ENCODE measurements around the gene EIF5B.

Gene EIF5B

GRCh38 chr2:99398303-99398702 lies 61.1 kb downstream of the EIF5B start:
- Histone ChIP-seq H3K9me2 (replicated peaks; ENCODE audit: low read depth, low read length) (no peaks in the 10 kb centered on the region), H3K27me3 (ENCODE audit: insufficient read depth, low read length, poor library complexity, severe bottlenecking) (no peaks in the 10 kb centered on the region), H3K36me3 (ENCODE audit: insufficient read depth, low read length) (peaks cover 96% of the 10 kb centered on the region), H4K20me1 (ENCODE audit: insufficient read depth, low read length, poor library complexity, severe bottlenecking) (no peaks in the 10 kb centered on the region), H3K9me3 (ENCODE audit: insufficient read depth, low read depth, low read length) (no peaks in the 10 kb centered on the region), H3K4me1 (ENCODE audit: insufficient read depth, low read length, poor library complexity, severe bottlenecking) (no peaks in the 10 kb centered on the region), H3F3A (ENCODE audit: low read depth) (no peaks in the 10 kb centered on the region), H2AFZ (ENCODE audit: low read length) (no peak overlapping the region), H3K4me2 (ENCODE audit: low read depth, low read length, poor library complexity, severe bottlenecking) (no peak overlapping the region), H3K9ac (ENCODE audit: low read depth, low read length, poor library complexity, severe bottlenecking) (no peak overlapping the region), H3K79me2 (ENCODE audit: insufficient read depth, low read length) (no peaks in the 10 kb centered on the region), H3K4me3 (ENCODE audit: low read length, poor library complexity, severe bottlenecking) (no peak overlapping the region)
- TF ChIP-seq CTCF (conservative IDR thresholded peaks at IDR 0.05; ENCODE audit: low read length) (no peak), EZH2phosphoT487 (IDR thresholded peaks at IDR 0.05; ENCODE audit: borderline replicate concordance) (no peak)

GRCh38 chr2:99399063-99399462 lies 61.9 kb downstream of the EIF5B start:
- H4K20me1 ChIP-seq (ENCODE audit: insufficient read depth, low read length, poor library complexity, severe bottlenecking): no peaks in the 10 kb centered on the region
- no peak overlapping the region for H3K4me3 ChIP-seq (ENCODE audit: low read length, poor library complexity, severe bottlenecking)
- no peaks in the 10 kb centered on the region for H3K9me3 ChIP-seq (ENCODE audit: insufficient read depth, low read depth, low read length)
- H3K9ac ChIP-seq (ENCODE audit: low read depth, low read length, poor library complexity, severe bottlenecking): no peak overlapping the region
- H3K36me3 ChIP-seq (ENCODE audit: insufficient read depth, low read length): peaks cover 96% of the 10 kb centered on the region
- no peaks in the 10 kb centered on the region for H3K79me2 ChIP-seq (ENCODE audit: insufficient read depth, low read length)
- no peaks in the 10 kb centered on the region for H3F3A ChIP-seq (ENCODE audit: low read depth)
- no peak overlapping the region for H3K4me2 ChIP-seq (ENCODE audit: low read depth, low read length, poor library complexity, severe bottlenecking)
- no peaks in the 10 kb centered on the region for H3K27me3 ChIP-seq (ENCODE audit: insufficient read depth, low read length, poor library complexity, severe bottlenecking)
- H3K4me1 ChIP-seq (ENCODE audit: insufficient read depth, low read length, poor library complexity, severe bottlenecking): no peaks in the 10 kb centered on the region
- H2AFZ ChIP-seq (ENCODE audit: low read length): no peak overlapping the region
- TF ChIP-seq EZH2phosphoT487 (IDR thresholded peaks at IDR 0.05; ENCODE audit: borderline replicate concordance): no peak
- TF ChIP-seq CTCF (conservative IDR thresholded peaks at IDR 0.05; ENCODE audit: low read length): no peak
- H3K9me2 ChIP-seq (replicated peaks; ENCODE audit: low read depth, low read length): no peaks in the 10 kb centered on the region

GRCh38 chr2:99399795-99400194 lies 62.6 kb downstream of the EIF5B start:
- Histone ChIP-seq H3K36me3 (ENCODE audit: insufficient read depth, low read length) (peaks cover 96% of the 10 kb centered on the region), H3K4me2 (ENCODE audit: low read depth, low read length, poor library complexity, severe bottlenecking) (no peak overlapping the region), H3K4me3 (ENCODE audit: low read length, poor library complexity, severe bottlenecking) (no peak overlapping the region), H2AFZ (ENCODE audit: low read length) (no peak overlapping the region), H3K9me2 (replicated peaks; ENCODE audit: low read depth, low read length) (no peaks in the 10 kb centered on the region), H3K4me1 (ENCODE audit: insufficient read depth, low read length, poor library complexity, severe bottlenecking) (no peaks in the 10 kb centered on the region), H4K20me1 (ENCODE audit: insufficient read depth, low read length, poor library complexity, severe bottlenecking) (no peaks in the 10 kb centered on the region), H3K27me3 (ENCODE audit: insufficient read depth, low read length, poor library complexity, severe bottlenecking) (no peaks in the 10 kb centered on the region), H3K9ac (ENCODE audit: low read depth, low read length, poor library complexity, severe bottlenecking) (no peak overlapping the region), H3F3A (ENCODE audit: low read depth) (no peaks in the 10 kb centered on the region), H3K9me3 (ENCODE audit: insufficient read depth, low read depth, low read length) (no peaks in the 10 kb centered on the region), H3K79me2 (ENCODE audit: insufficient read depth, low read length) (no peaks in the 10 kb centered on the region)
- TF ChIP-seq EZH2phosphoT487 (IDR thresholded peaks at IDR 0.05; ENCODE audit: borderline replicate concordance) (no peak), CTCF (conservative IDR thresholded peaks at IDR 0.05; ENCODE audit: low read length) (no peak)
